NT2/D1 (cell line): ENCODE results near the gene SHB.
A peak's percentile ranks its signal among the peaks of the same experiment; 100 is the strongest.
"Not testable (repeated sequence)": the region's sequence is repeated elsewhere in the genome, so short reads cannot be mapped to it uniquely, and the experiment has no call there.

Experiments
- DNase-seq: peaks from one replicate; pipeline ENCODE4 v3.0.0-alpha.2; 2011; ENCODE audit warnings: low read depth, low spot score
- H3K27me3 ChIP-seq: 2 replicates; pipeline ENCODE4 v1.6.0; 2011; ENCODE audit warnings: mild to moderate bottlenecking; ENCODE audit not compliant: insufficient read length, insufficient read depth
- H3K36me3 ChIP-seq: 2 replicates; pipeline ENCODE4 v1.6.1; 2011; ENCODE audit warnings: mild to moderate bottlenecking, low read length, mixed read lengths; ENCODE audit not compliant: insufficient read depth, insufficient read length
- H3K4me1 ChIP-seq: 2 replicates; pipeline ENCODE4 v1.5.1; 2011; ENCODE audit not compliant: insufficient read depth, insufficient read length
- H3K4me3 ChIP-seq: 2 replicates; pipeline ENCODE4 v1.5.1; 2011; ENCODE audit warnings: low read depth; ENCODE audit not compliant: insufficient read length
- H3K9ac ChIP-seq: 2 replicates; pipeline ENCODE4 v1.6.0; 2011; ENCODE audit warnings: low read depth; ENCODE audit not compliant: insufficient read length
- H3K9me3 ChIP-seq: 2 replicates; pipeline ENCODE4 v1.5.1; 2011; ENCODE audit warnings: mild to moderate bottlenecking, low read length; ENCODE audit not compliant: insufficient read depth
- SUZ12 ChIP-seq: IDR thresholded peaks from 2 replicates; pipeline ENCODE4 v1.6.1; 2011; ENCODE audit not compliant: insufficient read length, insufficient read depth; ENCODE audit errors: extremely low read depth
- YY1 ChIP-seq: IDR thresholded peaks from 2 replicates; pipeline ENCODE4 v1.6.1; 2011; ENCODE audit not compliant: insufficient read length, insufficient read depth
- ZNF274 ChIP-seq: IDR thresholded peaks from 2 replicates; pipeline ENCODE4 v1.6.1; 2011; ENCODE audit warnings: mild to moderate bottlenecking, low read depth, low read length

SHB gene

DNA sequence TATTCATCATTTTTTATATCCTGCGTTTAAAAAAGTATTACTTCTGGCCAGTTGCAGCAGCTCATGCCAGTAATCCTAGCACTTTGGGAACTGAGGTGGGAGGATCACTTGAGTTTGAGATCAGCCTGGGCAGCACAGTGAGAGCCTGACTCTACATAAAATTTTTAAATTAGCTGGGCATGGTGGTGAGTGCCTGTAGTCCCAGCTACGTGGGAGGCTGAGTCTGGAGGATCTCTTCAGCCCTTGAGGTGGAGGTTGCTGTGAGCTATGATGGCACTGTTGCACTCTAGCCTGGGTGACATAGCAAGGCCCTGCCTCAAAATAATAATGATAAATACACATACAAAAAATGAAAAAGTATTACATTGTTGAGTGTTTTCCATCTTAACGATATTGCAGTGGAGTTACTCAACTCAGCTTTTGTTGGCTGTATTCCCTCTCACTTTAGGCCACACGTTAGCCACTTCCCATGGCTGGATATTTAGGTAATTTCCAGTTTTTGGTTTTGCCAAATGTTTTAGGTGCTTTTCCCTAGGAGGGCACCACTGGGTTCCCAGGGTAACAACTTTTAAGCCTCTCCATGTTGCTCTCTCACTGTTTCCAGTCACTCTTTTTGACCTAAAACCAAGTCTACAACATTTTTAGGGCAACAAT lies 20.6 kb downstream of the SHB start:
- no peaks in the 10 kb centered on the region for H3K9me3 ChIP-seq
- no peak for DNase-seq
- H3K4me3 ChIP-seq: no peak overlapping the region
- H3K9ac ChIP-seq: no peak overlapping the region
- H3K27me3 ChIP-seq: no peaks in the 10 kb centered on the region
- H3K36me3 ChIP-seq: peaks cover 47% of the 10 kb centered on the region
- peaks cover 21% of the 10 kb centered on the region for H3K4me1 ChIP-seq
- TF ChIP-seq YY1 (no peak), SUZ12 (no peak), ZNF274 (no peak)

DNA sequence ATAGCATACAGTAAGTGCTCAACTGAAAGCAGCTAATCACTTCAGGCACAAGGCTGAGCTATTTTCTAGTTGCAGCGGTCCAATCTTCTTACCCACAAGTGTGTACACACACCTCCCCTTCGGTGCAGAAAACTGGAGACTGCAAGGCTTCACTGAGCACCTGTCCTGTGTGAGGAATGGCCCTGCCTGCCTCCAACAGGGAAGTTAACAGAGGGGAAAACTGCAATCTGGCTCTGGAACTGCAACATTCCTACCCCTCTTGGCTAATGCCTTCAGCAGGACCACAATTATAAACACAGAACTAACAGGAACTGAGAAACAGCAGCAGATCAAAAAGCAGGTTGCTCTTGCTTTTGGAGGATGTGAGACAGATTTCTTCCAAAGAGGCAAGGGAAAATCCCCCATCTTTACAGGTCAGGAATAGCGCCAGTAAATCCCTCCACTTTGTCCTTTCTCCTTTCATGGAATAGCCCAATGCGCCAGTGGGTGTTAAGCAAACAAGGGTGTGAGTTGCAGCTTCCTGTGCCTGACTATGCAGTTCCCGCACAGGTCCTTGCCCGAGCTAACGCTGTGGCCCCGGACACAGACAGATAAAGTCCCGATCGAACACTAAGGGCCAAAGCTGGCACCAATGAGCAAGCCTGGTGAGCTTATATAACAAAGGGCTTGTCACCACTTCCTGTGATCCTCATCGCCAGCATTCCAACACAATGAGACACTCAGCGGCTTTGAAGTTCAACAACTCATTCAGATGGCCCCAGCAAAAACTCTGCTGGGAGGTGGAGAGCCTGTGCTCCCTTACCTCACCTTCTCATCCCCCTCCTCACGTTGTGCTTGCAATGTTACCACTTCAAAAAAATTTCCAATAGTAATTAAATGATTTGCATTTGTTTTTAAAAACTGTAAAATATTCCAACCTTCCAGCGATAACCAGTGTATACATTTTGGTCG lies 21.5 kb downstream of the SHB start:
- H3K4me1 ChIP-seq: peaks cover 16% of the 10 kb centered on the region
- H3K27me3 ChIP-seq: no peaks in the 10 kb centered on the region
- peaks cover 48% of the 10 kb centered on the region for H3K36me3 ChIP-seq
- peak overlapping the region; percentile 27 for H3K9ac ChIP-seq
- no peaks in the 10 kb centered on the region for H3K9me3 ChIP-seq
- no peak overlapping the region for H3K4me3 ChIP-seq
- no peak for TF ChIP-seq ZNF274
- TF ChIP-seq YY1: no peak
- TF ChIP-seq SUZ12: no peak
- peak; percentile 91 for DNase-seq

DNA sequence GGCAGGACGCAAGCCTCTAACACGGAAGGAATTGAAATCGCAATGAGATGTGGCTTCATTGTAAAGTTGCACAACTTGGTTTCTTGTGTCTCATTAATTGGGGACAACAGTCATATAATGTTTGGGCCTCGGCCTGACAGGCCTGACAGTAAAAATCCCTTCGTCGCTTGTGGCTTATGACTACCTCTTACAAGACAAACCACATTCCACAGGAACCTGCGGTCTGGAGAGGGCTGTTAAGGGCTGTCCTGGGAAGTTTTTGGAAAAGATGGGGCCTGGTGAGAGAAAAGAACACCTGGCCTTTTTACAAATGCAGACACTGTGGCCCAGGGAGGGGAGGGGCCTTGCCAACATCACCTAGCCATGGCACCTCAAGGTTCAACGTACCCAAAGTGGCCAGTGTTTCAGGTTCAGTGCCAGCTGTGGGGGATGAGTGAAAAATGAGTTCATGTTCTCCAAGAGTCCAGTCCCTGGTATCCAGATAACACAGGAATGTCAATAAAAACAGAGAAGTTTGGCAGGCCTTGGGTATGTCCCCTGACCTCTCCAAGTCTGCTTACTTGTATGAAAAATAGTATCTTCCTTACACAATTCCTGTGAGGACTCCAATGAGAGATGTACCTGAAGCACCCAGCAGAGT lies 22.2 kb downstream of the SHB start:
- Histone ChIP-seq H3K9me3 (no peaks in the 10 kb centered on the region), H3K36me3 (peaks cover 48% of the 10 kb centered on the region), H3K27me3 (no peaks in the 10 kb centered on the region), H3K4me1 (peaks cover 16% of the 10 kb centered on the region), H3K9ac (no peak overlapping the region), H3K4me3 (no peak overlapping the region)
- no peak for DNase-seq
- TF ChIP-seq ZNF274: no peak
- TF ChIP-seq YY1: no peak
- no peak for TF ChIP-seq SUZ12

GRCh38 chr9:38045939-38046338 lies 23.1 kb downstream of the SHB start:
- H3K9ac ChIP-seq, DNase-seq, H3K27me3 ChIP-seq, H3K4me3 ChIP-seq, H3K9me3 ChIP-seq: not testable (repeated sequence)
- Histone ChIP-seq H3K4me1 (peaks cover 19% of the 10 kb centered on the region), H3K36me3 (peaks cover 51% of the 10 kb centered on the region)

DNA sequence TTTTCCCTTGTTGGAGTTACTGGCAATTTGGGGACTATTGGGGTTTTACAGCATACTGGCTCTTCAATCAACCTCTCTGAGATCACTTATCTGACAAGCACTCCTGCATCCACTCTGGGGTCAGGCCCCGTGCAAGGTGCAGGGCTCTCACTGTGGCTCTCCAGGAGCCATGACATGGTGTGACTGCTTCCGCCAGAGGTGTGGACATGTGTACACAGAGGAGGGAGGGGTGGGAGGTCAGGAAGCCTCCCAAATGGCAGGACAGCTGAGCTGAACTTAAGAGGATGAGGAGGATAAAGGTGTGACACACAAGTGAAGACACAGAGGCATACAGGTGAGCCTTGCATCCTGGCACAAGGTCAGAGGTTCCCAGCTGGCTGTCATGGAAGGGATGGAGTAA lies 24.3 kb downstream of the SHB start:
- Histone ChIP-seq H3K27me3 (no peaks in the 10 kb centered on the region), H3K9ac (no peak overlapping the region), H3K4me1 (peaks cover 29% of the 10 kb centered on the region), H3K36me3 (peaks cover 53% of the 10 kb centered on the region), H3K9me3 (no peaks in the 10 kb centered on the region), H3K4me3 (no peak overlapping the region)
- TF ChIP-seq ZNF274 (no peak), YY1 (no peak), SUZ12 (no peak)
- DNase-seq: no peak

- no peak for DNase-seq
- H3K27me3 ChIP-seq: no peaks in the 10 kb centered on the region
- no peak overlapping the region for H3K9ac ChIP-seq
- no peak for TF ChIP-seq ZNF274
- no peak for TF ChIP-seq SUZ12
- no peak for TF ChIP-seq YY1
- H3K4me1 ChIP-seq: peaks cover 31% of the 10 kb centered on the region
- H3K4me3 ChIP-seq: no peak overlapping the region
- no peaks in the 10 kb centered on the region for H3K9me3 ChIP-seq
- H3K36me3 ChIP-seq: peaks cover 53% of the 10 kb centered on the region
Observed at GRCh38 chr9:38043931-38044623, 24.9 kb downstream of the SHB start.
